PC-9 (cell line): ENCODE measurements around the gene SDK1. TPM values are rescaled to one million over a fixed set of nuclear protein-coding genes. Genes with fewer than 3 reads are reported as not detected.

ENCODE experiments used
- BruUV-seq: library from RNA; stranded (reverse); fragments of 400-500 nt; replicated peaks from 2 replicates; lab custom pipeline; 2021; lab: Mats Ljungman, UMichigan
- CTCF ChIA-PET: fragments of 300-600 bp; sonication (Branson Sonifier 250); formaldehyde crosslinking; loops from one replicate; lab custom pipeline; 2022; ENCODE audit warnings: antibody characterized with exemption; lab: Charles Lee
- POLR2A ChIA-PET: fragments of 300-600 bp; sonication (Branson Sonifier 250); formaldehyde crosslinking; loops from one replicate; lab custom pipeline; 2022; ENCODE audit warnings: antibody characterized with exemption; ENCODE audit not compliant: unreplicated experiment; lab: Charles Lee
- DNase-seq, 2 experiments: peaks; one replicate each; pipeline versions ENCODE4 v3.0.0 to v3.0.0-alpha.2; 2015 to 2022; ENCODE audit warnings: mixed read lengths in 1 of 2
- H2AFZ ChIP-seq: fragments of 200-600 bp; sonication (generic); 2 replicates; pipeline ENCODE4 v1.8.1; 2017; ENCODE audit warnings: antibody characterized with exemption
- H3F3A ChIP-seq: fragments of 200-600 bp; sonication (generic); 2 replicates; pipeline ENCODE4 v1.8.1; 2017; ENCODE audit warnings: antibody characterized with exemption, mild to moderate bottlenecking, low read depth; ENCODE audit not compliant: insufficient read depth
- H3K27ac ChIP-seq: fragments of 200-600 bp; sonication (generic); 2 replicates; pipeline ENCODE4 v1.6.1; 2016; ENCODE audit warnings: mixed run types
- H3K27me3 ChIP-seq: fragments of 200-600 bp; sonication (generic); 2 replicates; pipeline ENCODE4 v1.6.1; 2016; ENCODE audit warnings: low read depth, mixed run types; ENCODE audit not compliant: insufficient read depth
- H3K36me3 ChIP-seq: fragments of 200-600 bp; sonication (generic); 2 replicates; pipeline ENCODE4 v1.6.1; 2016; ENCODE audit warnings: low read depth, mixed run types
- H3K4me1 ChIP-seq: fragments of 200-600 bp; sonication (generic); replicated peaks from 2 replicates; pipeline ENCODE4 v1.6.1; 2016; ENCODE audit warnings: mixed run types; ENCODE audit not compliant: insufficient read depth
- H3K4me2 ChIP-seq: fragments of 200-600 bp; sonication (generic); 2 replicates; pipeline ENCODE4 v1.6.1; 2017; ENCODE audit warnings: mixed run types
- H3K4me3 ChIP-seq: fragments of 200-600 bp; sonication (generic); 2 replicates; pipeline ENCODE4 v1.6.1; 2016; ENCODE audit warnings: mixed run types
- H3K79me2 ChIP-seq: fragments of 200-600 bp; sonication (generic); 2 replicates; pipeline ENCODE4 v1.6.1; 2017; ENCODE audit warnings: low read depth, mixed run types
- H3K9me2 ChIP-seq: fragments of 200-600 bp; sonication (generic); 2 replicates; pipeline ENCODE4 v1.8.1; 2017; ENCODE audit warnings: mild to moderate bottlenecking; ENCODE audit not compliant: insufficient read depth
- H3K9me3 ChIP-seq: fragments of 200-600 bp; sonication (generic); 2 replicates; pipeline ENCODE4 v1.8.1; 2016; ENCODE audit warnings: low read depth; ENCODE audit not compliant: insufficient read depth
- H4K20me1 ChIP-seq: fragments of 200-600 bp; sonication (generic); 2 replicates; pipeline ENCODE4 v1.8.1; 2017; ENCODE audit not compliant: insufficient read depth
- CTCF ChIP-seq: fragments of 200-600 bp; sonication (generic); conservative IDR thresholded peaks from 2 replicates; pipeline ENCODE4 v1.6.1; 2017; ENCODE audit warnings: mixed run types, antibody characterized with exemption, mild to moderate bottlenecking, moderate library complexity
- EZH2 ChIP-seq: fragments of 200-600 bp; sonication (generic); IDR thresholded peaks from 2 replicates; pipeline ENCODE4 v1.8.0; 2017; ENCODE audit warnings: antibody characterized with exemption, low read depth
- intact Hi-C: fragments of 100-400 bp; cut with micrococcal nuclease; formaldehyde crosslinking; loops from one replicate; pipeline ENCODE4 v1.10.0; 2022; ENCODE audit not compliant: unreplicated experiment
- total RNA-seq: library from RNA; stranded (reverse); gene quantifications from 2 replicates; pipeline ENCODE4 v1.2.3, GENCODE V29; 2021

Gene SDK1
- total RNA-seq, 1 experiment from 2014 or later = not detected

- Histone ChIP-seq H3K36me3 (no peaks in the 10 kb centered on the region), H2AFZ (no peak overlapping the region), H4K20me1 (no peaks in the 10 kb centered on the region), H3F3A (no peaks in the 10 kb centered on the region), H3K79me2 (no peaks in the 10 kb centered on the region), H3K9me2 (no peaks in the 10 kb centered on the region), H3K27me3 (peaks cover 68% of the 10 kb centered on the region), H3K4me3 (no peak overlapping the region), H3K4me1 (no peaks in the 10 kb centered on the region), H3K9me3 (no peaks in the 10 kb centered on the region), H3K4me2 (no peak overlapping the region), H3K27ac (no peak overlapping the region)
- no TSS peak for BruUV-seq
- DNase-seq = no peak
- ChIA-PET POLR2A (no interaction called here), CTCF (no interaction called here)
- intact Hi-C loops = no loop called here
- TF ChIP-seq EZH2 (no peak), CTCF (no peak)
These were observed 765.8 kb downstream of the SDK1 start for GRCh38 chr7:4066626-4067475.

- DNase-seq = no peak
- H3K4me3 ChIP-seq = no peak overlapping the region
- H3F3A ChIP-seq = no peaks in the 10 kb centered on the region
- H3K4me2 ChIP-seq = no peak overlapping the region
- H3K27me3 ChIP-seq = peaks cover 74% of the 10 kb centered on the region
- no peaks in the 10 kb centered on the region for H4K20me1 ChIP-seq
- intact Hi-C loops = no loop called here
- no peaks in the 10 kb centered on the region for H3K36me3 ChIP-seq
- BruUV-seq = no TSS peak
- no peak for TF ChIP-seq CTCF
- TF ChIP-seq EZH2 = no peak
- no peaks in the 10 kb centered on the region for H3K9me2 ChIP-seq
- no peak overlapping the region for H2AFZ ChIP-seq
- H3K79me2 ChIP-seq = no peaks in the 10 kb centered on the region
- ChIA-PET POLR2A (interaction anchor here (0.6 kb wide), 1 partner anchor 540 kb away, joined by 3 read pairs; no protein-coding TSS in a partner anchor), CTCF (no interaction called here)
- no peak overlapping the region for H3K27ac ChIP-seq
- no peaks in the 10 kb centered on the region for H3K4me1 ChIP-seq
- no peaks in the 10 kb centered on the region for H3K9me3 ChIP-seq
These were observed 766.4 kb downstream of the SDK1 start for GRCh38 chr7:4067476-4067760.

GRCh38 chr7:4067874-4068273 is 766.8 kb downstream of the SDK1 start:
- Histone ChIP-seq H3K27me3 (peaks cover 79% of the 10 kb centered on the region), H3K9me3 (no peaks in the 10 kb centered on the region), H3F3A (no peaks in the 10 kb centered on the region), H3K27ac (no peak overlapping the region), H3K79me2 (no peaks in the 10 kb centered on the region), H3K9me2 (no peaks in the 10 kb centered on the region), H3K4me1 (no peaks in the 10 kb centered on the region), H2AFZ (no peak overlapping the region), H4K20me1 (no peaks in the 10 kb centered on the region), H3K4me3 (no peak overlapping the region), H3K4me2 (no peak overlapping the region), H3K36me3 (no peaks in the 10 kb centered on the region)
- ChIA-PET POLR2A (interaction anchor here (0.6 kb wide), 1 partner anchor 540 kb away, joined by 3 read pairs; no protein-coding TSS in a partner anchor), CTCF (no interaction called here)
- TF ChIP-seq CTCF (no peak), EZH2 (no peak)
- intact Hi-C loops = no loop called here
- BruUV-seq = no TSS peak
- DNase-seq = no peak
